ENCODE data around the gene RGS14.

- TF ChIP-seq CTCF (IDR thresholded peaks at IDR 0.05): no peak
- no peak for TF ChIP-seq POLR2A (IDR thresholded peaks at IDR 0.05)
These were observed 31.8 kb upstream of the RGS14 start for GRCh38 chr5:177325868-177326381.
